DND-41 (cell line): ENCODE data around the gene SMIM35.

Experiments used
- EZH2 ChIP-seq: IDR thresholded peaks from 3 replicates; pipeline ENCODE4 v1.6.1; 2012; ENCODE audit warnings: borderline replicate concordance, low read depth, mild to moderate bottlenecking, moderate library complexity, low read length, inconsistent platforms; ENCODE audit not compliant: severe bottlenecking
- TF ChIP-seq, protein P1 (sequence below): IDR thresholded peaks from 2 replicates; pipeline ENCODE4 v1.5.1; 2012; ENCODE audit warnings: borderline replicate concordance, low read length, moderate library complexity, mild to moderate bottlenecking; ENCODE audit not compliant: poor library complexity, severe bottlenecking; ENCODE audit errors: extremely low read depth

DNA sequence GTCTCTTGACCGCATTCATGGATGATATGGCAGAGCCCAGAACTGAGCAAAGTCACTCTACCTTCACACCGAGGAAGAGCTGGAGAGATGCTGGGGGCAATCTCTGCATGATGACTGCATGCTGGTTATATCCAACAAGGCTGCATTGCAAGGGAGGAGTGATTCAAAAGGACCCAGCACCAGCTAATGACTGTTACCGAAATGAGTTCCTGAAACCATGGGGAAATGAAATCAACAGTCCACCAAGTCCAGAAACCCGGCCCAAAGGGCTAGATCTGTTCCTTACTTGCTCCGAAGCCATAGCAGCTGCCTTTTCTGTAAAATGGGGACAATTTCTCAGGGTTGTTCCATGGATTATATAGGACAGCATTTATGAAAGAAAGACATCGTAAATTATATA lies 1.2 kb upstream of the SMIM35 start:
- TF ChIP-seq, protein P1, sequence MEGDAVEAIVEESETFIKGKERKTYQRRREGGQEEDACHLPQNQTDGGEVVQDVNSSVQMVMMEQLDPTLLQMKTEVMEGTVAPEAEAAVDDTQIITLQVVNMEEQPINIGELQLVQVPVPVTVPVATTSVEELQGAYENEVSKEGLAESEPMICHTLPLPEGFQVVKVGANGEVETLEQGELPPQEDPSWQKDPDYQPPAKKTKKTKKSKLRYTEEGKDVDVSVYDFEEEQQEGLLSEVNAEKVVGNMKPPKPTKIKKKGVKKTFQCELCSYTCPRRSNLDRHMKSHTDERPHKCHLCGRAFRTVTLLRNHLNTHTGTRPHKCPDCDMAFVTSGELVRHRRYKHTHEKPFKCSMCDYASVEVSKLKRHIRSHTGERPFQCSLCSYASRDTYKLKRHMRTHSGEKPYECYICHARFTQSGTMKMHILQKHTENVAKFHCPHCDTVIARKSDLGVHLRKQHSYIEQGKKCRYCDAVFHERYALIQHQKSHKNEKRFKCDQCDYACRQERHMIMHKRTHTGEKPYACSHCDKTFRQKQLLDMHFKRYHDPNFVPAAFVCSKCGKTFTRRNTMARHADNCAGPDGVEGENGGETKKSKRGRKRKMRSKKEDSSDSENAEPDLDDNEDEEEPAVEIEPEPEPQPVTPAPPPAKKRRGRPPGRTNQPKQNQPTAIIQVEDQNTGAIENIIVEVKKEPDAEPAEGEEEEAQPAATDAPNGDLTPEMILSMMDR: no peak
- no peak for TF ChIP-seq EZH2
